Stimulated activated CD8-positive, alpha-beta memory T cell treated with anti-CD3 and anti-CD28 coated beads, Interleukin-4, amount 100 ng/mL, for 1 hour (primary cell): ENCODE measurements around the gene G3BP1.
"Not testable (repeated sequence)": the region's sequence is repeated elsewhere in the genome, so short reads cannot be mapped to it uniquely, and the experiment has no call there.

Source experiments
- DNase-seq, 2 donors: peaks; one replicate each; pipeline ENCODE4 v3.0.0-alpha.2; 2020; ENCODE audit warnings: low read depth in 2 of 2, low spot score in 1 of 2

G3BP1 gene

DNA sequence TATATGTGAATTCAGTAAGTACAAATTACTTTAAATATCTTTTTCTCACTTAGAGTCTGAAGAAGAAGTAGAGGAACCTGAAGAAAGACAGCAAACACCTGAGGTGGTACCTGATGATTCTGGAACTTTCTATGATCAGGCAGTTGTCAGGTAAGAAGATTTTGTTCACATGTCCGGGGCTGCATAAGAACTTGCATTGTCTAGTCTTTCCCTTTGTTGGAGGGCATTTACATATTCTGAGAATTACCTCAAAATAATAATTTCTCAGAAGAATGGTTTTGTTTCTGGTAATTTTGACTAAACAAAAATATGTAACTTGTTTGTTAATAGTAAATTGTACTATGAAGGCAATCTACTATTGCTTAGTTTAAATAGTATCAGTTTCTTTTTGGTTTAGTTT lies 23.7 kb downstream of the G3BP1 start:
- DNase-seq = no peak

DNA sequence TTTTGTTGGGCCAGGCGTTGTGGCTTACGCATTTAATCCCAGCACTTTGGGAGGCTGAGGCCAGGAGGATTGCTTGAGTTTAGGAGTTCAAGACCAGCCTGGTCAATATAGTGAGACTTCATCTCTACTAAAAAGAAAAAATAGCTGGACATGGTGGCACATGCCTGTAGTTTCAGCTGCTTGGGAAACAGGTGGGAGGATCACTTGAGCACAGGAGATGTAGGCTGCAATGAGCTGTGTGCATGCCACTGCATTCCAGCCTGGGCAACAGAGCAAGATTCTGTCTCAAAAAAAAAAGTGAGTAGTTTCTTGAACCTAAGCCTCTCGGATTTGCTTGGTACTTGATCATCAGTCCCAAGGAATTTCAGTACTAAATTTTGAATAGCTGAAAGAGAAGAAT lies 26.9 kb downstream of the G3BP1 start:
- DNase-seq = no peak

DNA sequence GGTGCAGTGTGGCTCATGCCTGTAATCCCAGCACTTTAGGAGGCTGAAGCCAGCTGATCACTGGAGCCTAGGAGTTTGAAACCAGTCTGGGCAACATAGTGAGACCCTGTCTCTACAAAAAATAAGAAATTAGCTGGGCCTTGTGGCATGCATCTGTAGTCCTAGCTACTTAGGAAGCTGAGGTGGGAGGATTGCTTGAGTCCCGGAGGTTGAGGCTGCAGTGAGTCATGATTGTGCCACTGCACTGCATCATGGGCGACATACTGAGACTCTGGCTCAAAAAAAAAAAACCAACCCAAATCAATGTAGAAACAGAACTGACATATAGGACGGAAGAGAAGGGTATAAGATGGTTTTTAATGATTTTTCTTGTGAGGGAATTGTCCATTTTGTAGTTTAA lies 27.7 kb downstream of the G3BP1 start:
- no peak for DNase-seq

DNA sequence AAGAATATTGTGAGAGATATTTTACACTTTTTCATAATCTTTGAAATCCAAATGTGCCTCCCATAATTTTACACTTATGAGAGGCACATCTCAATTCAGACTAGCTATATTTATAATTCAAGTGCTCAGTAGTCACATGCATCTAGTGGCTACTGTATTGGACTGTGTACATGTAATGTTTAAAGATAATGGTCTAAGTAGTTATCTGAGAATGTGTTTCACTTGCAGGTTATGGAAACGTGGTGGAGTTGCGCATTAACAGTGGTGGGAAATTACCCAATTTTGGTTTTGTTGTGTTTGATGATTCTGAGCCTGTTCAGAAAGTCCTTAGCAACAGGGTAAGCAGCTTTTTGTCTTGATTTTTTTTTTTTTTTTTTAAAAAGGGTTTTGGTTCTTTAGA lies 28.8 kb downstream of the G3BP1 start:
- no peak for DNase-seq

DNA sequence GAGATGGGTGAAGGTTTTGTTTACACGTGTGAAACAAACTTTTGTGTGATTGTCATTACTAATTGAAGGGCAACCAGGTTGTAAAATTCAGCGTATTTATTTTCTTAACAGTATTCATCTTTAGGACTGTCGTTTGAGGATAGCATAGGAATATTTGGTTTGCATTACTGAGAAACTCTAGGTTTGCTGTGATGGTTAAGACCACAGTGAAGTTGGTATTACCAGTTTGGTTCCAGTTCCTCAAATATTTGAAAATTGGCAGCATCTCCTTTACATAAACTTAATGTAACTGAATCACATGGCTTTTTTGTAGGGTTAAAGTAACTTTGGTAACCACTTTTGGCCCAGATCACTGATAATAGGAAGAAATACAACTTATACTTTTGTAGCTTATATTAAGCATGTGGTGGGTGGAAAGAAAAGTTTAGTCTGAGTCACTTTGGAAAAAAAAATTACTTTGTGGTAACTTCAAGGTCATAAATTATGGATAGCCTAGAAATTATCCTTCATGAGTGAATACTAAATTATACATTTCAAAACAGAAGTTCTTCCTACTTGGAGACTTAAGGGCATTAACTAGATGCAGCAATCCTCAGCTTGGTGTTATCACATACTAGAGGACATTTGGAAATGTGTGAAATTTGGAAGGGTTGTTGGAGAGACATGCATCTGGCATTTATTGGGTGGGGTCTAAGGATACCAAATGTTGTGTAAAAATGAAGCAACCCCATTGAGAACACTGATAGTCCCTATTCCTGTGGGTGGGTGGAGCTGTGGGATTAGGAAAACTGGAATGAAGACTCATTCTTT lies 33.9 kb downstream of the G3BP1 start:
- no peak for DNase-seq

DNA sequence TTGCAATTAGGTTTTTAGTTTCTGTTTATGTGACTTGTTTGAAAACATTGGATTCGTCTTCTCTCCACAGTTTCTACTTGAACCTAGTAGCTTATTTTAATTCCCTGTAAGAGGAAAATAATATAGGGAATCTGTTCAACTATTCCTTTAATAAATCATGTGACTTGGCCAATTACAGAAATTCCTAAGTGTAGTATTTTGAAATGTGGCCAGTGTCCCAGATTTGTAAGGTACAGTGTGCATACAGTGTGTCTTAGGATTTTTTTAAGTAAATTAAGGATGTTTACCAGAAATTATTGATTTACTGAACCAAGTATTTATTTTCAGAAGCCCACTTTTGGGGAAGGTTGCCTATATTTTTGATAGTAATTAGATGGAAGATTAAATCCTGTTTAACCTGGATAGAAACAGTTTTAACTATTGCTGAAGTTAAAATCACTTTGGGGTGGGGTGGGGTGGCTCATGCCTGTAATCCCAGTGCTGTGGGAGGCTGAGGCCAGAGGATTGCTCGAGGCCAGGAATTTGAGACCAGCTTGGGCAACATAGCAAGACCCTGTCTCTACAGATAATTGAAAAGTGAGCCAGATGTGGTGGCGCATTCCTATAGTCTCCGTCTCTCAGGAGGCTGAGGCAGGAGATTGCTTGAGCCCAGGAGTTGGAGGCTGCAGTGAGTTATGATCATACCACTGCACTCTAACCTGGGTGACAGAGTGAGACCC lies 36.9 kb downstream of the G3BP1 start:
- no peak for DNase-seq

DNA sequence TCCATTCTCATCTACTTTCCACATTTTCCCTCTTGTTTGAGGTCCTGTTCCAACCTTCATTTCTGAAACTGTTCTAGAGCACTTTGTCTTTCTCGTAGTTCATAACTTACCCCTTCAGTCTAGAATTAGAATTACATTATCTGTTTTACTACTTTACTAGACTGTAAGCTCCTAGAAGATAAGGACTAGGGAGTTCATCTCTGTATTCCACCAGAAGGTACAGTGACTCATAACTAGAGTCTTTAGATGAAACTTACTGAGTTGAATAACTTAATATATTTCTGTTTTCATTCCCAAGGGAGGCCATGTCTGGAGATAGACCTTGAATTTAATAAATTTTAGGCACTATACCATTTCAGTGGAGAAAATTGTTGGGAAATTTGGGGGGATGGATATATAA lies 38.7 kb downstream of the G3BP1 start:
- no peak for DNase-seq

DNA sequence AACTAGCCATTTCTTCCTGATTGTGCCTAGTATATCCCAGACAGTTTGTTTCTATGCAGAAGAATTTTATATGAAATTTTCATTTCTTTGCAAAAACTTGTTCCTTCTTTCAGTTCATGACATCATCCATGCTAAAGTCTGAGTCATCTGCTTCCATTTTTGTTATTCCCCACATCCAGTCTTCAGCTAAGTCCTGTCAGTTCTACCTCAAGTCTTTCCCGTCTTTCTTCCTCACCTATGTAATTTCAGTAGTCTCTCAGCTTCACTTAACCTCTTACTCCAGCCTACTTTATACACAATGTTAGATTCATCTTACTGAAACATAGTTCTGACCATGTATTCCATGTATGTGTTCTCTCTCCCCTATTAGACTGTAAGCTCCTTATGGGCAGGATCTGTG lies 39.1 kb downstream of the G3BP1 start:
- DNase-seq = no peak

DNA sequence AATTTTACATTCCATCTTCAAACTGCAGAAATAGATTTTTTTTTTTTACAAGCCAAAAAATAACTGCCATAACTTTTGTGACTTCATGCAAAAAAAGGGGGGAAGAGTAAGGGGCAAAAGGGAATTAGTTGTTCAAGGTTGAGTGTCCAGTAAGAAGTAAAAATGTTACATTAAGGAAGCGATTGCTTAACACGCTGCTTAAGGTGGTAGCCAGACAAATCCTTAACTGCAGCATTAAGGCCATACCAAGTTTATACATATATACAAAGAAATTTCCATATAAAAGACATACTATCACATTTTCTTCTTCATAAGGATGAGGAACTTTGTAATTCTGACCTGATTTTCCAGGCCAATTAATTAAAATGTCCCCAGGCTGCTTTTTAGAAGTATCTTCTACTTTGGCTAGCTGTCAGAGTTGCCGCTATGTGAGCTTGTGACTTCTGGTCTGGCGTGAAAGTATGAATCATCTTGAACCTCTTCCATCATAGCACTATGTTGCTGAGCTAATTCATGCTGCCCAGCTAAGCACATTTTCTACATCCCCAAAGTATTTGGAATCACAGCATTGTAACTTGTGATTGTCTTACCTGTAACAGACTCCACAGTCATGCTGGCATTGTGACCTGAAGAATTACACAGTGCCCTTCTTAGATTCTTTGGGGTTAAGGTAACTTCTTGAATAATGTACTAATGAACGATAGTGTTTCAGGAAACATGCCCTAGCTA lies 40.0 kb downstream of the G3BP1 start:
- no peak for DNase-seq

DNA sequence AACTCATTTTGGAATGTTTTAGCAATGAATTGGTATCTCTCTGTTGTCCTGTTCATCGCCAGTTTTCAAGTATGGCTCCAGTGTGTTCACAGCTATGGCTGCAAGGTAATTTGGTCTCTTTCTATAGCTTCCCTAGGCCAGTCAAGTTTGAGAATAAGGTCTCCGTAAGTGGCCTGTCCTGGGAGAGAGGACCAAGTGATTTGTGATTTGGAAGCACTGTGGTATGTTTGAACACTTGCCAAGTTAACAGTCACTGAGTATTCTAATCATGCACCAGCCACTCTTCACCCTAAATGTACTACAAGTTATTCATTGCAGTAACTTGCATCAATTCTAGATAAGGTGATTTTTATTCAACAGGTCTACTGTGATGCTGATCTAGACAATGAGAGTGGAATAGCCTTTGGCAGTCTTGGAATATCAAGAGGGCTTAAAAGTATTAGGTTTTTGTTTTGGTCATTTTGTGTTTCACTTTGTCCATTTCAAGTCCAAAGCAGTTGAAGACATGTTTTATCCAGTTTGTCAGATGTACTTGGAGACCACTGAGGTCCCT lies 41.1 kb downstream of the G3BP1 start:
- no peak for DNase-seq

DNA sequence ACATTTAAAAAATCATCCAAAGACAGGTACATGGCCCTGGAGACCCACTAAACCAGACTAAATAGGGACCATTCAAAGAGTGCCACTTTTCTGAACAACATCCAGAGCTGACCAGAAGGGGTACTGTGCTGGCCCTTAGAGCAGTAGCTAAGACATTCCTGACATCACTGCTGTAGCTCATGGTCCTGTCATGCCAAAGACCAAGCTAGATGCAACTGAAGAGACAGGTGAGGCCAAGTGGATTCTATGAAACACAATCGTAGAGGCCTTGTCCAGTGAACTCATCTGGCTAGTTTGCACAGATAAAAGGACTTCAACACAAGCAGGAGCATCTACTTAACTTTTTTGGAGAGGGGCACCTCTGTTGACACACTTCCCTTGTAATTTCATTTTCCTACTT lies 43.3 kb downstream of the G3BP1 start:
- no peak for DNase-seq

DNA sequence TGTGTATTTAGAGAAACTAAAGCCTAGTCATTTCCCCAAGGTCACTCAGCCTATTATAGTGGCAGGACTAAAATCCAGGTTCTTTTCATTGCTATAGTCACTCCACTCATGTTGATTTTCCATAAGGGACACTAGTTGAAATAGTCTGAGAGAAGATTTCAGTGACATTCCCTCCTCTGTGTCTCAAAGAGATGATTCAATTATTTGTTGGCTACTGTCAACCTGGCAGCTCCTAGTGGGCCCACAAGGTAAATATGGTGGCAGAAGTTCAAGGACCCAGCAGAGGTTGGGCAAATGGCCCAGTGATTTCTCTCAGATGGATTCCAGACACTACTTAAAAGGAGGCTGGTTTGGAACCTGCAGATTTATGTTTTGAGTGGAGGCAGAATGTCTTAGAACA lies 48.1 kb downstream of the G3BP1 start:
- DNase-seq = no peak

DNA sequence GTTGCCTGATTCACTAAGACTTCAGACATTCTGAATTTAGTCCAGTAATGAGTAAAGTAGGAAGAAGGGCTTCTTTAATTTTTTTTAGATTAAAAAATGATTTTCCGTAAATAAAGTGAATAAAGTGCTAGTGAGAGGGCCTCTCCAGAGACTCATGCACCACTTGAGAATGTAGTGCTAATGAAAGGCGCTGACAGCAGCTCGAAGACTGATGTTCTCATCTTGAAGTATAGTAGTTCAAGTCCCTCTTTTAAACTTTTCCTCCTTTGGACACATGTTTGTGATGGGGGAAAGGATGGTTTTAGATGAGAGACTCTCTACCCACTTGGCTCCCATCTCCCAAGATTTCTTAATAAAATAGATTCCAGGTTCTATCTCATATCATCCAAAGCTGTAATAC lies 48.5 kb downstream of the G3BP1 start:
- no peak for DNase-seq

DNA sequence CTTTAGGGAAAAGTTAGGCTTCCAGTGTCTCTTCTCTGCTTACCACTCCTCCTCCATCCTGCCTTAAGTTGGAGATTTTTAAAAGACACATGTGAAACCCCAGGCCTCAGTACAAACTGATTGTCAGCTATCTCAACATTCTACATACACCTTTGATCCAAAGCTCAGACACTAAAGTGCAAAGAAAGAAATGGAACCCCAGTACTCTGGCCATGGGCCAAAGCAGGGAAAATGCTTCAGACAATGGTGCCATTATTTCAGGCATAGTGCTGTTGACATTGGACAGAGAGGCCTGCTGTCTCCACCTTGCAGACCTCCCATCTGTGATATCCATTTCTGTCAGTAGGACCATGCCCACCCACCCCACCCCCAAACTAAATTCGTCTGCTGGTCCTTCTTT lies 49.1 kb downstream of the G3BP1 start:
- no peak for DNase-seq

DNA sequence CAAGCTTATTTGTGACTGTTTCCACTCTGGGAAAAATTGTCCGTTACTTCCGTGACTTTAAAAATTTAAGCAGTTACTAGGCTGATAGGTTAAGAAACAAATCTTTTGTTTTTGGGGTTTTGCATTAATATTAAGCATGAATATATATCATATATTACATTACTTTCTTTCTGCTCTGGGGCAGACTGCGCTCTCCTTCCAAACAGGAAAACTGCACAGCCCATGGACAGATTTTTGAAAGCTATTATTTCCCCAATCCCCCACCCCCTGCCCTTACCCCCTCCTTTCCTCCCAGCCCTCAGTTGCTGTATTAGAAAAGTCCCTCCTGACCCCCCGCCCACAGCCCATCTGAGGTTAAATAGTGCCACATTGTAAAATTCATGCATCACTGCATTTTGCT lies 50.4 kb downstream of the G3BP1 start:
- DNase-seq = no peak

DNA sequence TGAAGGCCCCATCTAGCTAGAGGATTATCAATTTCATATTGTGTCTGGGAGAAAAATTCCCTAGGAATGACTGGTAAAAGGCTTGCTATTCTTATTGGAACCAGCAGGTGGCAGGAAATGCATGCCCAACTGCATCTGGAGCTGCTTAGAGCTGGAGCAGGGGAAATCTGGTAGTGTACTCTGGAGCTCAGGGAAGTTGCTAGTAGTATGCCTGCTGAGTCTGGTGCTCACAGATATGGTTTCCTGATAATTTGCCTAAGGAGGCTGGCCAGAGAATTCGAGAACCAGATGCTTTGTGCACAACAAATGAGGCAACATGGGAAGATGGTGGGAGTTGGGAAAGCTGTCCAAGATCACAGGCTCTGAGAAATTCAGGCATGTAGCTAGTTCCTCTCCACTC lies 53.7 kb downstream of the G3BP1 start:
- DNase-seq = no peak

DNA sequence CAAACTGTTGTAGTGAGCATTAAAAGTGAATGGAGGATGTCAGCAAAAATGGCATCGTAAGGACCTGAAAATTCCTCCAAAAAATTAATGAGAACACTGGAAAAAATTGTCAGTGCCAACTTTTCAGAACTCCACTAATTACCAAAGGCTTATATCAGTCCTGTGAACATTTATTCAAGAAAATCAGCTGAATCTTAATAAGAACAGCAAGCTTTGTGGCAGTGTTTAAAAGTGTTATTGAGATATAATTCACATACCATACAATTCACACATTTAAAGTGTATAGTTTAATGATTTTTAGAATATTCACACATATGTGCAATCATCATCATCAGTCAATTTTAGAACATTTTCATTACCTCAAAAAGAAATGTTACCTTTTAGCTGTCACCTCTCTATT lies 57.6 kb downstream of the G3BP1 start:
- no peak for DNase-seq

DNA sequence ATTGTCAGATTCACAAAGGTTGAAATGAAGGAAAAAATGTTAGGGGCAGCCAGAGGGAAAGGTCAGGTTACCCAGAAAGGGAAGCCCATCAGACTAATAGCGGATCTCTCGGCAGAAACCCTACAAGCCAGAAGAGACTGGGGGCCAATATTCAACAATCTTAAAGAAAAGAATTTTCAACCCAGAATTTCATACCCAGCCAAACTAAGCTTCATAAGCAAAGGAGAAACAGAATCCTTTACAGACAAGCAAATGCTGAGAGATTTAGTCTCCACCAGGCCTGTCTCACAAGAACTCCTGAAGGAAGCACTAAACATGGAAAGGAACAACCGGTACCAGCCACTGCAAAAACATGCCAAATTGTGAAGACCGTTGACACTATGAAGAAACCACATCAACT lies 61.1 kb downstream of the G3BP1 start:
- DNase-seq = not testable (repeated sequence)

DNA sequence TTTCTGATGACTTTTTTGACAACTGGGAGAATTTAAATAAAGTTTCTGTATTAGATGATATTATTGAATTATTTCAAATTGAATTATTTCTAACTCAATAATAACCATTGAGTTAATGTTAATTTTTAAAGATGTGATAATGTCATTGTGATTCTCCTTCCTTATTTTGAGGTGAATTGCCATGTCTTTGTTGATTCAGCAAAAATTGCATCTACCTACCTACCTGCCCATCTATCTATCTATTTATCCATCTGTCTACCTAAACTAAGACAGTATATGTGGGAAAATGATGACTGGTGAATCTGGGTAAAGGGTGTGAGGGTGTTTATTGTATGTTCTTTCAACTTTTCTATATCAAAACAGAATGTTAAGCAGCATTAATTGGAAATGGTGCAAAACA lies 75.0 kb downstream of the G3BP1 start:
- no peak for DNase-seq

DNA sequence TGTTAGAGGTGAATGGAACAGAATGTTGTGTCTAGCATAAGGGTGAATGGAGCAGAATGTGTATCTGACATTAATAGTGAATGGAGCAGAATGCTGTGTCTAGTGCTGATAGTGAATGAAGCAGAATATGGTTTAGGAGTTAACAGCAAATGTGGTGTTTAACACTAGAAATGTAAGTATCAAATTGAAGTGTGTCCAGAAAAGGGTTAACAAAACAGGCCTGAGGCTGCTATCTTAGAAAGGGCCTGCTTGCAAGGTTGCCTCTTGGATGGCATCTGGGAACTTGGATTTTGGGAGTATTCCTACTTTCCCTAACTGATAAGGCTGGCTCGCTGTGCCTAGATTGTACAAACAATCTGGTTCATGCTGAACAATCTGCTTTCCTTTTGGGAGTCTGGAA lies 76.1 kb downstream of the G3BP1 start:
- DNase-seq = no peak

DNA sequence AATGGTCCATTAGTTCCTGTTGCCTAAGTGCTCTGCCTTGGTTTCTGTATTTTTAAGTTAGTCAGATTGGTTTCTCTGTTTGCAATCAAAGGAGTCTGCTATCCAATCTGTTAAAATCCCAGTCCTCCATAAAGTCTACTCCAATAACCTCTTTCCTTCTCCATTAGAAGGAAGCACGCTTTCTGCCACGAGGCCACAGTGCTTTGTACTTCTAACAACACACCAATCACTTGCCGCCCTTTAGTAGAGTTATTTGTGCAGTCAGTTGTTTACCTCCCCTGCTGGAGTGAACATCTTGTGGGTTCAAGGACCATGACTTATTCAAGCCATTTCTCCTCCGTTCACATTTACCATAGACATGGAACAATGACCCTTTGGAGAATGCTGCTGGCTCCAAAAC lies 83.9 kb downstream of the G3BP1 start:
- no peak for DNase-seq

DNA sequence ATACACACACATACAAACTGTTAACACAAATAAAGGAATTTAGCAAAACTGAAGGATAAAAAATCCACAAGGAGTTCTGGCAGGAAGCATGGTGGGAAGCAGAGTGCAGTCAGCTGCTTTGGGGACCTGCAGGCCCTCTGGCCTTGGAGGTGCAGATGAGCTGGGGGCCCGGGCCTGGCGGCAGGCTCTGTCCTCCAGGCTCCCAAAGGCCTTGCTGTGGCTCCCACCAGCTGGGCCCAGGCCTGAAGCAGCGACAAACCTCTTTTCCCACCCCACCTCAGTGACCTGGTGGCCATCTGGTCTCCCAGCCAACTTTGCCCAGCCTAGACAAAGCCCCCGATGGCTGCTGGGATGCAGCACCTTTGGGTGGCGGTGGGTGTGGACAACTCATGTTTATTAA lies 85.1 kb downstream of the G3BP1 start:
- no peak for DNase-seq
